Mammary epithelial cell (primary cell): ENCODE results near the gene RYR1.

ENCODE experiments used
- EZH2 ChIP-seq: IDR thresholded peaks from 2 replicates; pipeline ENCODE4 v1.6.1; 2012; ENCODE audit warnings: low read length, inconsistent platforms, borderline replicate concordance
- TF ChIP-seq, protein P1 (sequence below), 2 donors: IDR thresholded peaks in 1 of 2; conservative IDR thresholded peaks in 1 of 2; 2 replicates each; pipeline ENCODE4 v1.5.1; 2011 to 2012; ENCODE audit warnings: inconsistent platforms in 2 of 2, low read length in 2 of 2, mild to moderate bottlenecking in 2 of 2, control low read depth in 1 of 2, low read depth in 1 of 2; ENCODE audit not compliant: insufficient read depth in 1 of 2; ENCODE audit errors: extremely low read depth in 1 of 2

DNA sequence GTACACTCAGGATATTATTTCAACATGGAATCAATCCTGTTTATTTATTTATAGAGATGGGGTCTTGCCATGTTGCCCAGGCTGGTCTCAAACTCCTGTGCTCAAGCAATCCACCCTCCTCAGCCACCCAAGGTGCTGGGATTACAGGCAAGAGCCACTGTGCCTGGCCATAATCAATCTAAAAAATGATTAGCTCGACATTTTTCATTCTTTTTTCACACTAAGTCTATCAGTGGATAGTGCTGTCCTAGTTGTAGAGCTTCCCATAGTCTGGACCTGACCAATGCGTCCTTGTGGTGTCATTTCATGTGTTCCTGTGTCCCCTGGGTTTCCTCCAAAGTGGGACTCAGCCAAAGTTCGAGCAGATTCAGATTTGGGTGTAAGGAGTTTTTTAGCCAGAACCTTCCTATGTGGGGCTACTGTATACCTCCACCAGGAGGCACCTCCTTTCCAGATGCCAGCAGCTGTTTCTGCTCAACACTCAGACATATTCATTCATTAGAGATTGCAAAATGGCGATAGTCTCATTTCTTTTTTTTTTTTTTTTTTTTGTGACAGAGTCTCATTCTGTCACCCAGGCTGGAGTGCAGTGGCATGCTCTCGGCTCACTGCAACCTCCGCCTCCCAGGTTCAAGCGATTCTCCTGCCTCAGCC, 123.2 kb downstream of the RYR1 start:
- TF ChIP-seq, protein P1, sequence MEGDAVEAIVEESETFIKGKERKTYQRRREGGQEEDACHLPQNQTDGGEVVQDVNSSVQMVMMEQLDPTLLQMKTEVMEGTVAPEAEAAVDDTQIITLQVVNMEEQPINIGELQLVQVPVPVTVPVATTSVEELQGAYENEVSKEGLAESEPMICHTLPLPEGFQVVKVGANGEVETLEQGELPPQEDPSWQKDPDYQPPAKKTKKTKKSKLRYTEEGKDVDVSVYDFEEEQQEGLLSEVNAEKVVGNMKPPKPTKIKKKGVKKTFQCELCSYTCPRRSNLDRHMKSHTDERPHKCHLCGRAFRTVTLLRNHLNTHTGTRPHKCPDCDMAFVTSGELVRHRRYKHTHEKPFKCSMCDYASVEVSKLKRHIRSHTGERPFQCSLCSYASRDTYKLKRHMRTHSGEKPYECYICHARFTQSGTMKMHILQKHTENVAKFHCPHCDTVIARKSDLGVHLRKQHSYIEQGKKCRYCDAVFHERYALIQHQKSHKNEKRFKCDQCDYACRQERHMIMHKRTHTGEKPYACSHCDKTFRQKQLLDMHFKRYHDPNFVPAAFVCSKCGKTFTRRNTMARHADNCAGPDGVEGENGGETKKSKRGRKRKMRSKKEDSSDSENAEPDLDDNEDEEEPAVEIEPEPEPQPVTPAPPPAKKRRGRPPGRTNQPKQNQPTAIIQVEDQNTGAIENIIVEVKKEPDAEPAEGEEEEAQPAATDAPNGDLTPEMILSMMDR (conservative IDR thresholded peaks at IDR 0.05 in 1 of 2, IDR thresholded peaks at IDR 0.05 in 1 of 2; ENCODE audit: extremely low read depth in 1 of 2, insufficient read depth in 1 of 2, low read depth in 1 of 2, low read length in 2 of 2): peak; percentile 42 to 80
- TF ChIP-seq EZH2: no peak
